ENCODE measurements around the gene CEMIP. TPM values are rescaled to one million over a fixed set of nuclear protein-coding genes. Genes with fewer than 3 reads are reported as not detected.

Gene CEMIP
- total and polyA plus RNA-seq, 10 of the 15 experiments (the other 5 are each of a cell fraction or from before 2014, with no cell fraction given), result 0.01 to 0.44 (median 0.16) TPM; not detected in 6

GRCh38 chr15:80932989-80933388, 153.8 kb downstream of the CEMIP start:
- Histone ChIP-seq H3K9me3 (replicated peaks; ENCODE audit: control insufficient read depth, insufficient read depth, low read length) (no peaks in the 10 kb centered on the region), H3K27ac (ENCODE audit: control insufficient read depth, insufficient read depth) (no peak overlapping the region), H3K36me3 (ENCODE audit: control insufficient read depth in 2 of 2, insufficient read depth in 2 of 2, low read length in 1 of 2) (no peaks in the 10 kb centered on the region), H3K27me3 (replicated peaks in 1 of 2; ENCODE audit: control insufficient read depth in 2 of 2, insufficient read depth in 2 of 2, low read length in 1 of 2) (no peaks in the 10 kb centered on the region; a peak in 1 of 4 replicates), H3K79me2 (ENCODE audit: control insufficient read depth, insufficient read depth, low read length) (no peaks in the 10 kb centered on the region), H3K4me3 (no peak overlapping the region), H2AFZ (ENCODE audit: control insufficient read depth, low read depth, low read length) (no peak overlapping the region), H3K9ac (ENCODE audit: control insufficient read depth, insufficient read depth, low read length) (no peak overlapping the region), H3K4me1 (ENCODE audit: control insufficient read depth, insufficient read depth, low read length) (no peaks in the 10 kb centered on the region), H3K4me2 (ENCODE audit: control insufficient read depth, insufficient read depth) (no peak overlapping the region), H4K20me1 (ENCODE audit: control insufficient read depth, insufficient read depth) (no peaks in the 10 kb centered on the region)
- SMC1A ChIA-PET (ENCODE audit: uncharacterized antibody, unreplicated experiment), result no interaction called here
- no peak for DNase-seq (ENCODE audit: low read depth, low spot score)
- whole genome bisulfite sequencing (ENCODE audit: insufficient coverage, insufficient replicate concordance, low lambda C conversion rate, missing lambda C conversion rate), result 85% methylated on average over 15 of the region's 15 CpGs
- in situ Hi-C loops (cut with MboI) (no loop called here), intact Hi-C loops (cut with micrococcal nuclease; ENCODE audit: unreplicated experiment) (no loop called here)
- TF ChIP-seq ZSCAN29 (IDR thresholded peaks at IDR 0.05) (no peak), MLLT1 (IDR thresholded peaks at IDR 0.05) (no peak), ZZZ3 (IDR thresholded peaks at IDR 0.05; ENCODE audit: control insufficient read depth, insufficient read length, low read depth) (no peak)
- no TSS peak for BruUV-seq (replicated peaks)
- ATAC-seq, result no peak
- CTCF ChIA-PET, result no interaction called here
- POLR2A ChIA-PET, result no interaction called here
- FAIRE-seq, result no peak
- RAD21 ChIA-PET (ENCODE audit: unreplicated experiment), result no interaction called here

GRCh38 chr15:80934761-80935221, 155.6 kb downstream of the CEMIP start:
- no peak for FAIRE-seq
- WGBS (ENCODE audit: insufficient coverage, insufficient replicate concordance, low lambda C conversion rate, missing lambda C conversion rate), result 86% methylated on average over 3 of the region's 3 CpGs
- TF ChIP-seq POU2F2 (IDR thresholded peaks at IDR 0.05; ENCODE audit: borderline replicate concordance, low read depth, low read length) (no peak), CTCF (IDR thresholded peaks at IDR 0.05 in 2 of 3, conservative IDR thresholded peaks at IDR 0.05 in 1 of 3; ENCODE audit: control insufficient read depth in 2 of 3, extremely low read depth in 1 of 3, insufficient read depth in 1 of 3, low read depth in 3 of 3, low read length in 3 of 3) (no peak), ZSCAN29 (IDR thresholded peaks at IDR 0.05) (no peak), USF2 (IDR thresholded peaks at IDR 0.05; ENCODE audit: borderline replicate concordance, low read depth, low read length) (no peak), ZBTB4 (CRISPR knock-in tag; IDR thresholded peaks at IDR 0.05) (no peak), RB1 (IDR thresholded peaks at IDR 0.05; ENCODE audit: borderline replicate concordance) (no peak), ZNF384 (IDR thresholded peaks at IDR 0.05; ENCODE audit: borderline replicate concordance, low read depth, low read length) (no peak)

More at GRCh38 chr15:80934761-80935221, 155.6 kb downstream of the CEMIP start:
- SMC1A ChIA-PET (ENCODE audit: uncharacterized antibody, unreplicated experiment), result interaction anchor here (0.8 kb wide), 1 partner anchor 35 kb away, joined by 3 read pairs; no protein-coding TSS in a partner anchor
- no TSS peak for BruUV-seq (replicated peaks)
- POLR2A ChIA-PET, result no interaction called here
- no peak overlapping the region for H2AFZ ChIP-seq (ENCODE audit: control insufficient read depth, low read depth, low read length)
- no peak for ATAC-seq
- H3K9me3 ChIP-seq (replicated peaks; ENCODE audit: control insufficient read depth, insufficient read depth, low read length), result no peaks in the 10 kb centered on the region
- no peaks in the 10 kb centered on the region for H3K4me1 ChIP-seq (ENCODE audit: control insufficient read depth, insufficient read depth, low read length)
- no peak overlapping the region for H3K4me3 ChIP-seq
- H3K27me3 ChIP-seq (replicated peaks in 1 of 2; ENCODE audit: control insufficient read depth in 2 of 2, insufficient read depth in 2 of 2, low read length in 1 of 2), result no peaks in the 10 kb centered on the region; a peak in 1 of 4 replicates
- no peaks in the 10 kb centered on the region for H4K20me1 ChIP-seq (ENCODE audit: control insufficient read depth, insufficient read depth)
- intact Hi-C loops (cut with micrococcal nuclease; ENCODE audit: unreplicated experiment), result no loop called here
- no peak overlapping the region for H3K9ac ChIP-seq (ENCODE audit: control insufficient read depth, insufficient read depth, low read length)
- no peaks in the 10 kb centered on the region for H3K36me3 ChIP-seq (ENCODE audit: control insufficient read depth in 2 of 2, insufficient read depth in 2 of 2, low read length in 1 of 2)
- no peak for DNase-seq (ENCODE audit: low read depth, low spot score)
- H3K27ac ChIP-seq (ENCODE audit: control insufficient read depth, insufficient read depth), result no peak overlapping the region
- H3K79me2 ChIP-seq (ENCODE audit: control insufficient read depth, insufficient read depth, low read length), result no peaks in the 10 kb centered on the region
- no peak overlapping the region for H3K4me2 ChIP-seq (ENCODE audit: control insufficient read depth, insufficient read depth)
- in situ Hi-C loops (cut with MboI), result no loop called here
- CTCF ChIA-PET, result interaction anchor here (1.0 to 1.2 kb wide), 2 partner anchors 35 to 331 kb away, joined by 3 to 6 read pairs; no protein-coding TSS in a partner anchor
- RAD21 ChIA-PET (ENCODE audit: unreplicated experiment), result no interaction called here

Data from GM12878 (cell line).